ENCODE measurements around the gene CD180. TPM values are rescaled to one million over a fixed set of nuclear protein-coding genes. Genes with fewer than 3 reads are reported as not detected.

Gene CD180
- total RNA-seq, 1 experiment from 2014 or later: not detected

- ATAC-seq (no peak), DNase-seq (ENCODE audit: low read depth, low spot score) (no peak)
- POLR2A ChIA-PET: no interaction called here
- Histone ChIP-seq H3K27me3 (ENCODE audit: control insufficient read depth, insufficient read depth, low read length) (no peaks in the 10 kb centered on the region), H3K27ac (ENCODE audit: low read length) (no peak overlapping the region), H3K36me3 (ENCODE audit: control insufficient read depth, insufficient read depth, low read length) (no peaks in the 10 kb centered on the region), H3K9me3 (ENCODE audit: control insufficient read depth, insufficient read depth, low read depth, low read length) (no peaks in the 10 kb centered on the region), H3K4me3 (ENCODE audit: low read depth in 2 of 2, low read length in 2 of 2) (no peak overlapping the region), H3K4me1 (ENCODE audit: control insufficient read depth, insufficient read depth, low read length) (no peaks in the 10 kb centered on the region)
- no TSS peak for BruUV-seq (replicated peaks)
- CTCF ChIA-PET: no interaction called here
- intact Hi-C loops (cut with micrococcal nuclease; ENCODE audit: unreplicated experiment) (loop anchor here (5.0 to 10.0 kb wide), 2 partner anchors 219 to 392 kb away; no protein-coding TSS in a partner anchor), in situ Hi-C loops (cut with HindIII; ENCODE audit: low pct_unique_long_range_greater_than_20kb, low sequenced_read_pairs) (no loop called here)
- TF ChIP-seq POLR2AphosphoS5 (IDR thresholded peaks at IDR 0.05; ENCODE audit: low read depth, low read length): no peak
- TF ChIP-seq SIN3A (IDR thresholded peaks at IDR 0.05; ENCODE audit: borderline replicate concordance, insufficient read depth, low read depth, low read length): no peak
Measured at GRCh38 chr5:67206461-67206860, 9.9 kb upstream of the CD180 start.

DNA sequence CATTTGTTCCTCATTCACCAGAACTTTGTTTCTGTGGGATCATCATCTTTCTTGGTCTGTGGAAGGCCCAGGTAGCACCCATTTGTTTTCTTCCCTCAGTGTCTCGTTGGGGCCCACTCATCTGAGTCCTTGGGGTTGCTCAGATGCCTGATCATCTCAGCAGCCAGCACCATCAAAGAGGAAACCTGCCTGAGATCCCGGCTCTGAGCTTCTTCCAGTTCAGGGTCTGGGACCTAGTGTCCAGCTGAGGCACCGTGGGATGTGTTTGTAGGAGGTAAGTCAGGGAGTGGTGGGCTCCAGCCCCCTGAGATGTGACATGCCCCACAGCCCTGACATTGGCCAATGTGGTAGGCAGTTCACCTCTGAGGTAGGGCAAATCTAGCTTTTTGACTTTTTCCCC is 9.4 kb upstream of the CD180 start:
- H3K4me3 ChIP-seq (ENCODE audit: low read depth in 2 of 2, low read length in 2 of 2): no peak overlapping the region
- H3K9me3 ChIP-seq (ENCODE audit: control insufficient read depth, insufficient read depth, low read depth, low read length): no peaks in the 10 kb centered on the region
- BruUV-seq (replicated peaks): no TSS peak
- TF ChIP-seq CTCF (IDR thresholded peaks at IDR 0.05): no peak
- TF ChIP-seq SIN3A (IDR thresholded peaks at IDR 0.05; ENCODE audit: borderline replicate concordance, insufficient read depth, low read depth, low read length): no peak
- TF ChIP-seq POLR2AphosphoS5 (IDR thresholded peaks at IDR 0.05; ENCODE audit: low read depth, low read length): no peak
- TF ChIP-seq TCF7L2 (IDR thresholded peaks at IDR 0.05; ENCODE audit: low read depth, low read length): no peak
- no peak for TF ChIP-seq REST (IDR thresholded peaks at IDR 0.05; ENCODE audit: insufficient read depth in 1 of 2, low read depth in 2 of 2, low read length in 1 of 2)
- no peaks in the 10 kb centered on the region for H3K36me3 ChIP-seq (ENCODE audit: control insufficient read depth, insufficient read depth, low read length)
- H3K4me1 ChIP-seq (ENCODE audit: control insufficient read depth, insufficient read depth, low read length): no peaks in the 10 kb centered on the region
- CTCF ChIA-PET: no interaction called here
- intact Hi-C loops (cut with micrococcal nuclease; ENCODE audit: unreplicated experiment) (loop anchor here (5.0 to 10.0 kb wide), 2 partner anchors 219 to 391 kb away; no protein-coding TSS in a partner anchor), in situ Hi-C loops (cut with HindIII; ENCODE audit: low pct_unique_long_range_greater_than_20kb, low sequenced_read_pairs) (no loop called here)
- no peak overlapping the region for H3K27ac ChIP-seq (ENCODE audit: low read length)
- no peak for ATAC-seq
- no peaks in the 10 kb centered on the region for H3K27me3 ChIP-seq (ENCODE audit: control insufficient read depth, insufficient read depth, low read length)
- DNase-seq (ENCODE audit: low read depth, low spot score): no peak
- POLR2A ChIA-PET: no interaction called here

- DNase-seq (ENCODE audit: low read depth, low spot score) (no peak), ATAC-seq (no peak)
- POLR2A ChIA-PET: no interaction called here
- Histone ChIP-seq H3K36me3 (ENCODE audit: control insufficient read depth, insufficient read depth, low read length) (no peaks in the 10 kb centered on the region), H3K4me3 (ENCODE audit: low read depth in 2 of 2, low read length in 2 of 2) (no peak overlapping the region), H3K27me3 (ENCODE audit: control insufficient read depth, insufficient read depth, low read length) (no peaks in the 10 kb centered on the region), H3K27ac (ENCODE audit: low read length) (no peak overlapping the region), H3K4me1 (ENCODE audit: control insufficient read depth, insufficient read depth, low read length) (no peaks in the 10 kb centered on the region), H3K9me3 (ENCODE audit: control insufficient read depth, insufficient read depth, low read depth, low read length) (no peaks in the 10 kb centered on the region)
- in situ Hi-C loops (cut with HindIII; ENCODE audit: low pct_unique_long_range_greater_than_20kb, low sequenced_read_pairs) (no loop called here), intact Hi-C loops (cut with micrococcal nuclease; ENCODE audit: unreplicated experiment) (loop anchor here (5.0 to 10.0 kb wide), 2 partner anchors 218 to 390 kb away; no protein-coding TSS in a partner anchor)
- no TSS peak for BruUV-seq (replicated peaks)
- CTCF ChIA-PET: no interaction called here
- TF ChIP-seq TCF7L2 (IDR thresholded peaks at IDR 0.05; ENCODE audit: low read depth, low read length) (no peak), SIN3A (IDR thresholded peaks at IDR 0.05; ENCODE audit: borderline replicate concordance, insufficient read depth, low read depth, low read length) (no peak), POLR2AphosphoS5 (IDR thresholded peaks at IDR 0.05; ENCODE audit: low read depth, low read length) (no peak), CTCF (IDR thresholded peaks at IDR 0.05) (no peak), REST (IDR thresholded peaks at IDR 0.05; ENCODE audit: insufficient read depth in 1 of 2, low read depth in 2 of 2, low read length in 1 of 2) (no peak)
Measured at GRCh38 chr5:67204821-67205220, 8.2 kb upstream of the CD180 start.
